OCI-LY3 (cell line): Measurements from ENCODE around the gene CCSER2.

ENCODE experiments used
- H2AFZ ChIP-seq: fragments of 200-600, 300-600 bp; shearing (Covaris generic); 2 replicates; pipeline ENCODE4 v1.6.0; 2014; ENCODE audit warnings: antibody characterized with exemption, low read depth, low read length
- H3K27ac ChIP-seq: fragments of 200-600, 300-600 bp; sonication (generic); 2 replicates; pipeline ENCODE4 v1.5.1; 2014; ENCODE audit warnings: mild to moderate bottlenecking, low read length, moderate library complexity, mixed read lengths
- H3K27me3 ChIP-seq: fragments of 200-600, 300-600 bp; sonication (generic); 2 replicates; pipeline ENCODE4 v1.6.1; 2014; ENCODE audit warnings: low read depth, low read length, mixed read lengths
- H3K36me3 ChIP-seq: fragments of 200-600, 300-600 bp; sonication (generic); replicated peaks from 2 replicates; pipeline ENCODE3; 2014; ENCODE audit warnings: low read depth, low read length, mixed read lengths
- H3K4me1 ChIP-seq: fragments of 300-600, 200-600 bp; sonication (generic); 2 replicates; pipeline ENCODE4 v1.6.1; 2014; ENCODE audit warnings: low read length, mixed read lengths
- H3K4me2 ChIP-seq: fragments of 200-600, 300-600 bp; sonication (generic); 2 replicates; pipeline ENCODE4 v1.6.1; 2014; ENCODE audit warnings: low read length, mixed read lengths
- H3K4me3 ChIP-seq: fragments of 300-600, 200-600 bp; sonication (generic); 2 replicates; pipeline ENCODE4 v1.5.1; 2014; ENCODE audit warnings: antibody characterized with exemption, mild to moderate bottlenecking, low read length, moderate library complexity
- H3K79me2 ChIP-seq: fragments of 300-600, 200-600 bp; shearing (Covaris generic); 2 replicates; pipeline ENCODE4 v1.6.1; 2014; ENCODE audit warnings: mild to moderate bottlenecking, low read length, mixed read lengths
- H3K9ac ChIP-seq: fragments of 300-600, 200-600 bp; shearing (Covaris generic); 2 replicates; pipeline ENCODE4 v1.6.0; 2014; ENCODE audit warnings: mild to moderate bottlenecking, low read length, moderate library complexity
- H3K9me3 ChIP-seq: fragments of 200-600, 300-600 bp; shearing (Covaris generic); 2 replicates; pipeline ENCODE4 v1.6.1; 2014; ENCODE audit warnings: low read length, mixed read lengths; ENCODE audit not compliant: insufficient read depth
- H4K20me1 ChIP-seq: fragments of 200-600, 300-600 bp; sonication (generic); 2 replicates; pipeline ENCODE4 v1.6.1; 2016; ENCODE audit warnings: low read length, mixed read lengths; ENCODE audit not compliant: insufficient read depth
- EZH2phosphoT487 ChIP-seq: fragments of 200-600 bp; shearing (Covaris generic); IDR thresholded peaks from 2 replicates; pipeline ENCODE4 v1.6.1; 2018; ENCODE audit warnings: antibody characterized with exemption, mixed run types, low read depth
- TF ChIP-seq, protein P1 (sequence below): fragments of 200-600, 300-600 bp; sonication (generic); IDR thresholded peaks from 2 replicates; pipeline ENCODE4 v1.5.1; 2014; ENCODE audit warnings: antibody characterized with exemption, low read length, low read depth

CCSER2 gene

GRCh38 chr10:84293171-84293570 is 35.2 kb upstream of the CCSER2 start:
- Histone ChIP-seq H3K27me3 (peaks cover 23% of the 10 kb centered on the region), H3K9ac (no peak overlapping the region), H3K79me2 (no peaks in the 10 kb centered on the region), H4K20me1 (no peaks in the 10 kb centered on the region), H3K36me3 (no peaks in the 10 kb centered on the region), H3K4me1 (peaks cover 3% of the 10 kb centered on the region; the same call in 1 of the 2 replicates), H3K4me3 (no peak overlapping the region), H3K4me2 (no peak overlapping the region), H3K27ac (no peak overlapping the region), H2AFZ (no peak overlapping the region), H3K9me3 (no peaks in the 10 kb centered on the region)
- TF ChIP-seq EZH2phosphoT487 = no peak
- TF ChIP-seq, protein P1, sequence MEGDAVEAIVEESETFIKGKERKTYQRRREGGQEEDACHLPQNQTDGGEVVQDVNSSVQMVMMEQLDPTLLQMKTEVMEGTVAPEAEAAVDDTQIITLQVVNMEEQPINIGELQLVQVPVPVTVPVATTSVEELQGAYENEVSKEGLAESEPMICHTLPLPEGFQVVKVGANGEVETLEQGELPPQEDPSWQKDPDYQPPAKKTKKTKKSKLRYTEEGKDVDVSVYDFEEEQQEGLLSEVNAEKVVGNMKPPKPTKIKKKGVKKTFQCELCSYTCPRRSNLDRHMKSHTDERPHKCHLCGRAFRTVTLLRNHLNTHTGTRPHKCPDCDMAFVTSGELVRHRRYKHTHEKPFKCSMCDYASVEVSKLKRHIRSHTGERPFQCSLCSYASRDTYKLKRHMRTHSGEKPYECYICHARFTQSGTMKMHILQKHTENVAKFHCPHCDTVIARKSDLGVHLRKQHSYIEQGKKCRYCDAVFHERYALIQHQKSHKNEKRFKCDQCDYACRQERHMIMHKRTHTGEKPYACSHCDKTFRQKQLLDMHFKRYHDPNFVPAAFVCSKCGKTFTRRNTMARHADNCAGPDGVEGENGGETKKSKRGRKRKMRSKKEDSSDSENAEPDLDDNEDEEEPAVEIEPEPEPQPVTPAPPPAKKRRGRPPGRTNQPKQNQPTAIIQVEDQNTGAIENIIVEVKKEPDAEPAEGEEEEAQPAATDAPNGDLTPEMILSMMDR = no peak

- Histone ChIP-seq H3K4me3 (no peak overlapping the region), H3K36me3 (no peaks in the 10 kb centered on the region), H3K9ac (no peak overlapping the region), H3K79me2 (no peaks in the 10 kb centered on the region), H3K27ac (no peak overlapping the region), H3K9me3 (no peaks in the 10 kb centered on the region), H3K4me2 (no peak overlapping the region), H4K20me1 (no peaks in the 10 kb centered on the region), H2AFZ (no peak overlapping the region), H3K27me3 (peaks cover 20% of the 10 kb centered on the region), H3K4me1 (peaks cover 3% of the 10 kb centered on the region; the same call in 1 of the 2 replicates)
- no peak for TF ChIP-seq EZH2phosphoT487
- TF ChIP-seq, protein P1 = no peak
These were observed 34.8 kb upstream of the CCSER2 start for GRCh38 chr10:84293574-84294016.

DNA sequence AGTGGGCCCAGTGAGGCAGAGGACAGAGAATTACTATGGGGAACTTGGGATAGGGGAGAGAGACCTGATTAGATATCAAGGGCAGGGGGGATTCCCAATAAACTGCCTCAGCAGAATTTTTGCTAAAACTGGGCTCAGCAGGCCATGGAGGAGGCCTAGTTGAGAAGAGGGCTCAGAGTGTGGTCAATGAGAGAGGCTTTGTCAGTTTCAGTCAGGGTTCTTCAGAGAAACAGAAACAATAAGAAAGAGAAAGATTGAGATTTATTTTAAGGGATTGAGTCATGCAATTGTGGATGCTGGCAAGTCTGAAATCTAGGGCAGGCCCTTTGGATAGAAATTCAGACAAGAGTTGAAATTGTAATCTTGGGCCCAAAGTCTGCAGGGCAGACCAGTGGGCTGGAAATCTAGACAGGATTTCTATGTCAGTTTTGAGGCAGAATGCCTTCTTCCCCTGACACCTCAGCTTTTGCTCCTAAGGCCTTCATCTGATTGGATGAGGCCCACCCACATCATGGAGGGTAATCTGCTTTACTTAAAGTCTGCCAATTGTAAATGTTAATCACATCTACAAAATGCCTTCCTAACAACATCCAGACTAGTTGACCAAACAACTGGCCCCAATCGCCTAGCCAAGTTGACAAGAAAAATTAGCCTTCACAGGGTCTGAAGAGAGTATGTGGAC is 33.5 kb upstream of the CCSER2 start:
- Histone ChIP-seq H2AFZ (no peak overlapping the region), H3K4me3 (no peak overlapping the region), H4K20me1 (no peaks in the 10 kb centered on the region), H3K9ac (no peak overlapping the region), H3K27me3 (peaks cover 8% of the 10 kb centered on the region), H3K9me3 (no peaks in the 10 kb centered on the region), H3K4me1 (peaks cover 3% of the 10 kb centered on the region; the same call in 1 of the 2 replicates), H3K79me2 (no peaks in the 10 kb centered on the region), H3K4me2 (no peak overlapping the region), H3K36me3 (no peaks in the 10 kb centered on the region), H3K27ac (no peak overlapping the region)
- TF ChIP-seq EZH2phosphoT487 = no peak
- TF ChIP-seq, protein P1 = no peak

- no peak overlapping the region for H3K4me2 ChIP-seq
- no peak for TF ChIP-seq EZH2phosphoT487
- TF ChIP-seq, protein P1 = no peak
- no peaks in the 10 kb centered on the region for H3K79me2 ChIP-seq
- H3K4me3 ChIP-seq = no peak overlapping the region
- H2AFZ ChIP-seq = no peak overlapping the region
- peaks cover 3% of the 10 kb centered on the region; the same call in 1 of the 2 replicates for H3K4me1 ChIP-seq
- H3K36me3 ChIP-seq = no peaks in the 10 kb centered on the region
- no peaks in the 10 kb centered on the region for H4K20me1 ChIP-seq
- no peak overlapping the region for H3K9ac ChIP-seq
- no peak overlapping the region for H3K27ac ChIP-seq
- 0 out of 2 replicates have a peak, but pooled peaks cover 2% of the 10 kb centered on the region for H3K27me3 ChIP-seq
- H3K9me3 ChIP-seq = no peaks in the 10 kb centered on the region
These were observed 32.1 kb upstream of the CCSER2 start for GRCh38 chr10:84296091-84296981.
